GM23338 (cell line): Measurements from ENCODE around the gene MTA2. TPM values are rescaled to one million over a fixed set of nuclear protein-coding genes. Genes with fewer than 3 reads are reported as not detected.
"Not testable (repeated sequence)": the region's sequence is repeated elsewhere in the genome, so short reads cannot be mapped to it uniquely, and the experiment has no call there.

Experiments used
- ATAC-seq: fragments of 200-7000 bp; cut with Tn5 transposase; 3 replicates; pipeline ENCODE4 v1.9.1; 2020
- DNase-seq: peaks from one replicate; pipeline ENCODE4 v3.0.0-alpha.2; 2015; ENCODE audit warnings: low spot score
- H2AFZ ChIP-seq: fragments of 200-600 bp; sonication (generic); 2 replicates; pipeline ENCODE4 v1.8.0; 2016; ENCODE audit warnings: antibody characterized with exemption, mild to moderate bottlenecking, moderate library complexity
- H3F3A ChIP-seq: fragments of 200-600 bp; sonication (generic); replicated peaks from 2 replicates; pipeline ENCODE4 v1.8.0; 2017; ENCODE audit warnings: antibody characterized with exemption, mixed run types, low read depth
- H3K27ac ChIP-seq: fragments of 200-600 bp; sonication (generic); 2 replicates; pipeline ENCODE4 v1.6.1; 2016; ENCODE audit warnings: low read depth
- H3K27me3 ChIP-seq: fragments of 200-600 bp; sonication (generic); 2 replicates; pipeline ENCODE4 v1.8.0; 2016; ENCODE audit warnings: mild to moderate bottlenecking, mixed run types, moderate library complexity; ENCODE audit not compliant: insufficient read depth
- H3K36me3 ChIP-seq: fragments of 200-600 bp; sonication (generic); 2 replicates; pipeline ENCODE4 v1.8.0; 2016; ENCODE audit warnings: mild to moderate bottlenecking; ENCODE audit not compliant: insufficient read depth
- H3K4me1 ChIP-seq: fragments of 200-600 bp; sonication (generic); 2 replicates; pipeline ENCODE4 v1.8.0; 2016; ENCODE audit warnings: mild to moderate bottlenecking, moderate library complexity; ENCODE audit not compliant: insufficient read depth
- H3K4me2 ChIP-seq: fragments of 200-600 bp; sonication (generic); 2 replicates; pipeline ENCODE4 v1.7.1; 2017; ENCODE audit warnings: mixed run types
- H3K4me3 ChIP-seq: fragments of 200-600 bp; sonication (generic); 2 replicates; pipeline ENCODE4 v1.6.1; 2016; ENCODE audit warnings: mixed run types
- H3K79me2 ChIP-seq: fragments of 200-600 bp; sonication (generic); replicated peaks from 2 replicates; pipeline ENCODE4 v1.8.0; 2017; ENCODE audit warnings: mild to moderate bottlenecking; ENCODE audit not compliant: insufficient read depth
- H3K9me2 ChIP-seq: fragments of 200-600 bp; sonication (generic); 2 replicates; pipeline ENCODE4 v1.8.0; 2017; ENCODE audit not compliant: insufficient read depth
- H4K20me1 ChIP-seq: fragments of 200-600 bp; sonication (generic); replicated peaks from 2 replicates; pipeline ENCODE4 v1.8.0; 2017; ENCODE audit warnings: mild to moderate bottlenecking; ENCODE audit not compliant: insufficient read depth
- H3K27ac Mint-ChIP-seq: 2 replicates; pipeline ENCODE4 v1.8.0; 2020; ENCODE audit warnings: inconsistent platforms, mild to moderate bottlenecking, moderate library complexity, mixed read lengths
- H3K27me3 Mint-ChIP-seq: 3 replicates; pipeline ENCODE4 v1.8.0; 2022; ENCODE audit warnings: low read depth, mild to moderate bottlenecking, moderate library complexity, mixed read lengths, inconsistent platforms; ENCODE audit not compliant: insufficient read depth, poor library complexity
- H3K36me3 Mint-ChIP-seq: 3 replicates; pipeline ENCODE4 v1.8.0; 2021; ENCODE audit warnings: low read depth, mild to moderate bottlenecking, inconsistent platforms, moderate library complexity, mixed read lengths
- H3K4me1 Mint-ChIP-seq: 3 replicates; pipeline ENCODE4 v1.8.0; 2020; ENCODE audit warnings: mild to moderate bottlenecking, inconsistent platforms, mixed read lengths
- H3K4me3 Mint-ChIP-seq: 3 replicates; pipeline ENCODE4 v1.8.0; 2021; ENCODE audit warnings: moderate library complexity, mild to moderate bottlenecking, inconsistent platforms, mixed read lengths
- H3K9me3 Mint-ChIP-seq: 3 replicates; pipeline ENCODE4 v1.8.0; 2020; ENCODE audit warnings: moderate library complexity, mild to moderate bottlenecking, inconsistent platforms, mixed read lengths
- NANOG ChIP-seq: IDR thresholded peaks from 2 replicates; pipeline ENCODE4 v1.6.1; 2016; ENCODE audit warnings: antibody characterized with exemption, borderline replicate concordance
- POLR2AphosphoS5 ChIP-seq: IDR thresholded peaks from 2 replicates; pipeline ENCODE4 v1.6.1; 2016; ENCODE audit warnings: antibody characterized with exemption, low read depth
- ZNF114 ChIP-seq: fragments of 250-450 bp; sonication (Bioruptor Pico); IDR thresholded peaks from 2 replicates; pipeline ENCODE4 v1.5.0; 2020; ENCODE audit warnings: mild to moderate bottlenecking, moderate library complexity
- polyA plus RNA-seq: library from polyadenylated mRNA; unstranded; fragments of >200 nt; fragmentation: Nextera tagmentation; extraction: Ambion mirVana; gene quantifications from 2 replicates; pipeline ENCODE4 v1.2.1, GENCODE V29; 2016
- total RNA-seq: library from RNA; depleted of rRNA; stranded (reverse); fragments of >200 nt; shearing (Covaris generic); gene quantifications from 2 replicates; pipeline ENCODE4 v1.2.3, GENCODE V29; 2014
- TF ChIP-seq, protein P1 (sequence below): IDR thresholded peaks from 2 replicates; pipeline ENCODE4 v1.6.1; 2016; ENCODE audit warnings: antibody characterized with exemption
- TF ChIP-seq, protein P2 (sequence below), 2 experiments: fragments of 200-600 bp in 1 of 2; sonication (generic) in 1 of 2; conservative IDR thresholded peaks; 2 replicates each; pipeline versions ENCODE4 v1.5.1 to v1.6.1; 2016 to 2017; ENCODE audit warnings: antibody characterized with exemption in 2 of 2, low read depth in 2 of 2, mild to moderate bottlenecking in 2 of 2, moderate library complexity in 1 of 2

The MTA2 gene
- total and polyA plus RNA-seq, 2 experiments from 2014 or later: 22.9 to 102 TPM

DNA sequence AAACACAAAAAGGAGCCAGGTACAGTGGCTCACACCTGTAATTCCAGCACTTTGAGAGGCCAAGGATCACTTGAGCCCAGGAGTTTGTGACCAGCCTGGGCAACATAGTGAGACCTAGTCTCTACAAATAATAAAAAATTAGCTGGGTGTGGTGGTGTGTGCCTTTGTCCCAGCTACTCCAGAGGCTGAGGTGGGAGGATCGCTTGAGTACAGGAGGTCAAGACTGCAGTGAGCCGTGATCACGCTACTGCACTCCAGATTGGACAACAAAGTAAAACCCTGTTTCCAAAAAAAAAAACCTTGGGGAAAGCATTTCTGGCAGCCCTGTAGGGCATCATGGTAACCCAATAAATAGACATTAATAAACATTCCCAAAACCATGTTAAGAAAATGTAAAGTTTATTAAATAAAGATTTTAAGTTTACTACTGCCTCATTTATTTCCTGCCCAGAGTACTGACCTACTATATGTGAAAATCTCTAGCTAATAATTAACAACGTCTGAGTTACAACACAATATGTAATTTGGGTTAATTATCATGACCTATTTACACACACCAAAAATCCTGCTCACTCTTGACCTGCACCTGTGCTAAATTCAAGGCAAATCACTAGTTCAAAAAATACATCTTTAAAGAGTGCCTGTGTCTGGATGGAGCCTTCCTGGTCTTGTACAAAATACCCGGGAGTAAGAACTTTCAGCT lies 36.4 kb downstream of the MTA2 start:
- DNase-seq (no peak), ATAC-seq (no peak)
- Histone ChIP-seq H3K27ac (0 out of 2 replicates have a peak overlapping the region, but pooled peaks have one; percentile 15), H3K27me3 (no peaks in the 10 kb centered on the region), H3K4me2 (no peak overlapping the region), H3K79me2 (peaks cover 72% of the 10 kb centered on the region), H3K36me3 (peaks cover 66% of the 10 kb centered on the region), H3K4me3 (no peak overlapping the region), H3F3A (peaks cover 67% of the 10 kb centered on the region), H3K4me1 (peaks cover 25% of the 10 kb centered on the region), H3K9me2 (no peaks in the 10 kb centered on the region), H2AFZ (no peak overlapping the region), H4K20me1 (peaks cover 77% of the 10 kb centered on the region)
- no peaks in the 10 kb centered on the region; the same call in 2 of the 3 replicates for H3K9me3 Mint-ChIP-seq
- peaks cover 36% of the 10 kb centered on the region for H3K4me1 Mint-ChIP-seq
- H3K36me3 Mint-ChIP-seq: peaks cover 95% of the 10 kb centered on the region
- peaks cover 22% of the 10 kb centered on the region for H3K27me3 Mint-ChIP-seq
- TF ChIP-seq, protein P1, sequence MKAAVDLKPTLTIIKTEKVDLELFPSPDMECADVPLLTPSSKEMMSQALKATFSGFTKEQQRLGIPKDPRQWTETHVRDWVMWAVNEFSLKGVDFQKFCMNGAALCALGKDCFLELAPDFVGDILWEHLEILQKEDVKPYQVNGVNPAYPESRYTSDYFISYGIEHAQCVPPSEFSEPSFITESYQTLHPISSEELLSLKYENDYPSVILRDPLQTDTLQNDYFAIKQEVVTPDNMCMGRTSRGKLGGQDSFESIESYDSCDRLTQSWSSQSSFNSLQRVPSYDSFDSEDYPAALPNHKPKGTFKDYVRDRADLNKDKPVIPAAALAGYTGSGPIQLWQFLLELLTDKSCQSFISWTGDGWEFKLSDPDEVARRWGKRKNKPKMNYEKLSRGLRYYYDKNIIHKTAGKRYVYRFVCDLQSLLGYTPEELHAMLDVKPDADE: no peak
- TF ChIP-seq, protein P2, sequence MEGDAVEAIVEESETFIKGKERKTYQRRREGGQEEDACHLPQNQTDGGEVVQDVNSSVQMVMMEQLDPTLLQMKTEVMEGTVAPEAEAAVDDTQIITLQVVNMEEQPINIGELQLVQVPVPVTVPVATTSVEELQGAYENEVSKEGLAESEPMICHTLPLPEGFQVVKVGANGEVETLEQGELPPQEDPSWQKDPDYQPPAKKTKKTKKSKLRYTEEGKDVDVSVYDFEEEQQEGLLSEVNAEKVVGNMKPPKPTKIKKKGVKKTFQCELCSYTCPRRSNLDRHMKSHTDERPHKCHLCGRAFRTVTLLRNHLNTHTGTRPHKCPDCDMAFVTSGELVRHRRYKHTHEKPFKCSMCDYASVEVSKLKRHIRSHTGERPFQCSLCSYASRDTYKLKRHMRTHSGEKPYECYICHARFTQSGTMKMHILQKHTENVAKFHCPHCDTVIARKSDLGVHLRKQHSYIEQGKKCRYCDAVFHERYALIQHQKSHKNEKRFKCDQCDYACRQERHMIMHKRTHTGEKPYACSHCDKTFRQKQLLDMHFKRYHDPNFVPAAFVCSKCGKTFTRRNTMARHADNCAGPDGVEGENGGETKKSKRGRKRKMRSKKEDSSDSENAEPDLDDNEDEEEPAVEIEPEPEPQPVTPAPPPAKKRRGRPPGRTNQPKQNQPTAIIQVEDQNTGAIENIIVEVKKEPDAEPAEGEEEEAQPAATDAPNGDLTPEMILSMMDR (conservative IDR thresholded peaks at IDR 0.05; ENCODE audit: low read depth in 2 of 2): no peak
- TF ChIP-seq ZNF114 (CRISPR knock-in tag): no peak
- no peak overlapping the region for H3K27ac Mint-ChIP-seq
- H3K4me3 Mint-ChIP-seq: no peak overlapping the region

DNA sequence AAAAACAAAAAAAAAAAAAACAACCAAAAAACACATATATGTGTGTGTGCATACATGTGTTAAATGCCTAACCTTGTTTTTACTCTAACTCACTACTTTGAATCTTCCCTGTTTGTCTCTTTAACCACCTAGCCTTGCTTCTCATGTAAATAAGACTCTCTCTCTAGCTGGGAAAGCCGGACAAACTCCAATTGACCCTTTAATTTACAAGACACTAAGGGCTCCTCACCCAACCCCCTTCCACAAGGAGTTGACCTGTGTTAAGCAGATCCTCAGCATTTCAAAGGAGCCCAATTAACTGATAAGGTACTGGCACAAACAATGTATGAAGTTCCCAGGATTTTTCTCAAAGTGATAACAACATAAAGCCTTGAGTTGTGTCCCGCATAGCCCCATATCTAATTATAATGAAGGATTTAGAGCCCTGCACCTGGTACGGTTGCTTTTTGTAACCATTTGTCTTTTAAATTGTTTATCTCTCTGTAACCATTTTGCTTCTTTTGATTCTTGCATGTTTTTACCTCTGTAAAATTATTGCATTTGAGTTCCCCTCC lies 39.9 kb downstream of the MTA2 start:
- peaks cover 64% of the 10 kb centered on the region for H3F3A ChIP-seq
- H4K20me1 ChIP-seq: peaks cover 72% of the 10 kb centered on the region
- peaks cover 60% of the 10 kb centered on the region for H3K36me3 ChIP-seq
- H3K4me1 Mint-ChIP-seq: peaks cover 47% of the 10 kb centered on the region
- H3K4me3 ChIP-seq: peak overlapping the region; percentile 6; the same call in 1 of the 2 replicates
- not testable (repeated sequence) for H3K27me3 ChIP-seq, H3K9me2 ChIP-seq, H3K9me3 Mint-ChIP-seq, H2AFZ ChIP-seq
- H3K79me2 ChIP-seq: peaks cover 54% of the 10 kb centered on the region
- H3K27me3 Mint-ChIP-seq: peaks cover 25% of the 10 kb centered on the region
- ATAC-seq (peak; percentile 32), DNase-seq (peak; percentile 91)
- H3K4me3 Mint-ChIP-seq: peak overlapping the region; percentile 52
- peak overlapping the region; percentile 43 for H3K27ac Mint-ChIP-seq
- peaks cover 95% of the 10 kb centered on the region for H3K36me3 Mint-ChIP-seq
- TF ChIP-seq POLR2AphosphoS5 (peak; percentile 14; the same call in 1 of the 2 replicates), NANOG (peak; percentile 78)
- peak overlapping the region; percentile 95 for H3K27ac ChIP-seq
- peaks cover 51% of the 10 kb centered on the region for H3K4me1 ChIP-seq
- H3K4me2 ChIP-seq: peak overlapping the region; percentile 62
